Measurements from ENCODE around the gene TLE1.

DNA sequence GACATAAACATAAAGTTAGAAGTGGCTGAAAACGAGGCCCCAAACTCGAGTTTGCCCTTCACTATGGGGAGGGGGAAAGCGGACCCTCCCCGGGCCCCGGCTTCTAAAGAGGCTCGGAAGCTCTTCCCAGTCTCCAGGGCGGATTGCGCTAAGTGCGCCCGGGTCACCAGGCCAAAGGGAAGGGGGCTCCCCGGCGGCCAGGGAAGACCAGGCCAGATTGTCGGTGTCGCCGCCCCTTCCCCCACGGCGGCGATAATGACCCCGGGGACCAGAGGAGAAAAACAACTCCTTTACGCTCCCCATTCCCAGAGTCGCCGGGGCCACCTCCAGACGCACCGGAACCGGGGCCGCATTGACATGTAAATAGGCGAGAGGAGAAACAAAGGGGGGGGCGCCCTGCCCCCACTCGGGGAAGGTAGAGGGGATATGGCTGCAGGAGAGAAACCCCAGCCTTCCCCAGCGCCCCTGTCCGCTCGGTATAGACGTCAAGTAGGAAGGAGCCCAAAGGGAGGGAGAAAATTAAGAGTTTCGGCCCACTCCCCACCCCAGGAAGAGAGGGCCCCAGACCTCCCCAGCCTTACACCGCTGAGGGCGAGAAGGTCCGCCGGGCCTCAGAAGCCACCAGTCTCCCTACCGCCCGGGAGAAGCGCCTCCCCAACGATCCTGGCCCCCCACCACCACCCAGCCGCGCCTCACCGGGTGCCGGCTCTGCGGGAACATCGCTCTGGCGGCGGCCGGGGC lies 1.7 kb downstream of the TLE1 start:
- TF ChIP-seq GATA3 (IDR thresholded peaks at IDR 0.05; ENCODE audit: low read depth, low read length), result no peak
- TF ChIP-seq GATA2 (IDR thresholded peaks at IDR 0.05; ENCODE audit: low read depth, low read length), result no peak

Measured in SH-SY5Y (cell line).